ENCODE results near the gene MKRN3. TPM values are rescaled to one million over a fixed set of nuclear protein-coding genes. Genes with fewer than 3 reads are reported as not detected.

MKRN3 gene
- total and polyA plus RNA-seq, 2 donors (not counting 3 experiments of a cell fraction or from before 2014, with no cell fraction given) = 0.18 to 0.40 TPM

DNA sequence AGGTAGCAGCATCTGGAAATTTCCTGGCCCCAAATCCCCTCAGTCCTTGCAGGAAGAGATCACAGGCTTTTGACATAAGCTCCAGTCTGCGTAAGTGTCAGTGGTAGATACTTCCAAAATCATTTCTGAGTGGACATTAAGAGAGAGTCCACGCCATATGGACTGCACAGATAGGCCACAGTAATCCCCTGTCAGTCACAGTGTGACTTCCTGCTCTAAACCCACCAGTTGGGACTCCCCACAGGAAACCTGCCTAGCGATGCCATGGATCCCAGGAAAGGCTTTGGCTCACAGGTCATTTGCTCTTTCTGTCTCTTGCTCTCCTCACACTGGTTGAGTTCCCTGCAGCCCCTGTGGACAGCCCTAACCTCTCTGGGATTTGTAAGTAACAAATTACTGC lies 28.8 kb upstream of the MKRN3 start:
- H3K4me1 ChIP-seq (ENCODE audit: control insufficient read depth, extremely low read depth, insufficient read depth, low read length) = no peaks in the 10 kb centered on the region
- H3K4me2 ChIP-seq (ENCODE audit: insufficient read depth, low read length) = no peak overlapping the region
- DNase-seq (ENCODE audit: low read depth, low spot score) = no peak
- H3K4me3 ChIP-seq (replicated peaks in 1 of 3; ENCODE audit: insufficient read depth in 1 of 3, low read depth in 1 of 3, low read length in 3 of 3) = no peak overlapping the region
- intact Hi-C loops (cut with micrococcal nuclease) = no loop called here
- H3K79me2 ChIP-seq (ENCODE audit: control insufficient read depth, insufficient read depth, low read length) = no peaks in the 10 kb centered on the region
- TF ChIP-seq GATA2 (IDR thresholded peaks at IDR 0.05; ENCODE audit: insufficient read depth, insufficient read length, low read depth, low read length) (no peak), JUN (IDR thresholded peaks at IDR 0.05; ENCODE audit: borderline replicate concordance, insufficient read depth, insufficient read length, low read depth) (no peak), EZH2 (IDR thresholded peaks at IDR 0.05; ENCODE audit: borderline replicate concordance, low read depth, low read length, severe bottlenecking) (no peak), POLR2A (IDR thresholded peaks at IDR 0.05; ENCODE audit: low read depth, low read length) (no peak), POLR2AphosphoS5 (IDR thresholded peaks at IDR 0.05; ENCODE audit: insufficient read depth, low read depth, low read length) (no peak), MYC (IDR thresholded peaks at IDR 0.05; ENCODE audit: low read depth, low read length) (no peak), FOS (IDR thresholded peaks at IDR 0.05; ENCODE audit: borderline replicate concordance, insufficient read depth, low read length) (no peak)
- TF ChIP-seq, protein P1, sequence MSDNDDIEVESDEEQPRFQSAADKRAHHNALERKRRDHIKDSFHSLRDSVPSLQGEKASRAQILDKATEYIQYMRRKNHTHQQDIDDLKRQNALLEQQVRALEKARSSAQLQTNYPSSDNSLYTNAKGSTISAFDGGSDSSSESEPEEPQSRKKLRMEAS (IDR thresholded peaks at IDR 0.05; ENCODE audit: insufficient read depth, insufficient read length) = no peak
- TF ChIP-seq, protein P2, sequence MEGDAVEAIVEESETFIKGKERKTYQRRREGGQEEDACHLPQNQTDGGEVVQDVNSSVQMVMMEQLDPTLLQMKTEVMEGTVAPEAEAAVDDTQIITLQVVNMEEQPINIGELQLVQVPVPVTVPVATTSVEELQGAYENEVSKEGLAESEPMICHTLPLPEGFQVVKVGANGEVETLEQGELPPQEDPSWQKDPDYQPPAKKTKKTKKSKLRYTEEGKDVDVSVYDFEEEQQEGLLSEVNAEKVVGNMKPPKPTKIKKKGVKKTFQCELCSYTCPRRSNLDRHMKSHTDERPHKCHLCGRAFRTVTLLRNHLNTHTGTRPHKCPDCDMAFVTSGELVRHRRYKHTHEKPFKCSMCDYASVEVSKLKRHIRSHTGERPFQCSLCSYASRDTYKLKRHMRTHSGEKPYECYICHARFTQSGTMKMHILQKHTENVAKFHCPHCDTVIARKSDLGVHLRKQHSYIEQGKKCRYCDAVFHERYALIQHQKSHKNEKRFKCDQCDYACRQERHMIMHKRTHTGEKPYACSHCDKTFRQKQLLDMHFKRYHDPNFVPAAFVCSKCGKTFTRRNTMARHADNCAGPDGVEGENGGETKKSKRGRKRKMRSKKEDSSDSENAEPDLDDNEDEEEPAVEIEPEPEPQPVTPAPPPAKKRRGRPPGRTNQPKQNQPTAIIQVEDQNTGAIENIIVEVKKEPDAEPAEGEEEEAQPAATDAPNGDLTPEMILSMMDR (IDR thresholded peaks at IDR 0.05; ENCODE audit: extremely low read depth in 1 of 2, insufficient read depth in 1 of 2, low read depth in 1 of 2, low read length in 2 of 2) = no peak
- H4K20me1 ChIP-seq (replicated peaks; ENCODE audit: control insufficient read depth, extremely low read depth, insufficient read depth, low read length) = no peaks in the 10 kb centered on the region
- POLR2A ChIA-PET = no interaction called here
- BruUV-seq (replicated peaks) = no TSS peak
- no peaks in the 10 kb centered on the region for H3K27me3 ChIP-seq (ENCODE audit: control insufficient read depth in 2 of 2, insufficient read depth in 2 of 2, low read length in 2 of 2)
- H3K9me3 ChIP-seq (replicated peaks; ENCODE audit: control insufficient read depth, insufficient read depth, low read length) = peaks cover 3% of the 10 kb centered on the region
- no peaks in the 10 kb centered on the region for H3K9me1 ChIP-seq (replicated peaks; ENCODE audit: control insufficient read depth, extremely low read depth, insufficient read depth, low read length)
- FAIRE-seq = no peak
- CTCF ChIA-PET = no interaction called here
- H3K36me3 ChIP-seq (ENCODE audit: control insufficient read depth in 2 of 2, extremely low read depth in 1 of 2, insufficient read depth in 2 of 2, low read length in 2 of 2) = no peaks in the 10 kb centered on the region
- dilution Hi-C loops (cut with MboI; ENCODE audit: extremely low pct_ligation_motif_present, low sequenced_read_pairs) = no loop called here
- H2AFZ ChIP-seq (ENCODE audit: low read depth, low read length) = no peak overlapping the region
- H3K27ac ChIP-seq (ENCODE audit: insufficient read depth, low read depth, low read length) = no peak overlapping the region
- H3K9ac ChIP-seq (replicated peaks; ENCODE audit: extremely low read depth, insufficient read depth, low read length) = no peak overlapping the region

Data from endothelial cell of umbilical vein (primary cell).